HUES48 (cell line): Measurements from ENCODE around the gene RPRM.
"Not testable (repeated sequence)": the region's sequence is repeated elsewhere in the genome, so short reads cannot be mapped to it uniquely, and the experiment has no call there.

Experiments
- H3K27ac ChIP-seq: one replicate; pipeline ENCODE4 v1.7.0; 2013; ENCODE audit warnings: low read depth, low read length, inconsistent platforms
- H3K27me3 ChIP-seq: 2 replicates; pipeline ENCODE4 v1.6.1; 2013; ENCODE audit warnings: mild to moderate bottlenecking, low read length; ENCODE audit not compliant: control insufficient read depth, insufficient read depth
- H3K36me3 ChIP-seq: 2 replicates; pipeline ENCODE4 v1.6.1; 2013; ENCODE audit warnings: low read length; ENCODE audit not compliant: control insufficient read depth, insufficient read depth
- H3K4me1 ChIP-seq: 2 replicates; pipeline ENCODE4 v1.6.1; 2013; ENCODE audit warnings: mild to moderate bottlenecking, low read length; ENCODE audit not compliant: control insufficient read depth, insufficient read depth
- H3K4me3 ChIP-seq: 2 replicates; pipeline ENCODE4 v1.5.1; 2013; ENCODE audit warnings: mild to moderate bottlenecking, low read depth, low read length
- H3K9ac ChIP-seq: 2 replicates; pipeline ENCODE4 v1.6.1; 2013; ENCODE audit warnings: mild to moderate bottlenecking, low read depth, low read length, moderate library complexity
- H3K9me3 ChIP-seq: 2 replicates; pipeline ENCODE4 v1.6.1; 2013; ENCODE audit warnings: low read length; ENCODE audit not compliant: control insufficient read depth, insufficient read depth

The RPRM gene

DNA sequence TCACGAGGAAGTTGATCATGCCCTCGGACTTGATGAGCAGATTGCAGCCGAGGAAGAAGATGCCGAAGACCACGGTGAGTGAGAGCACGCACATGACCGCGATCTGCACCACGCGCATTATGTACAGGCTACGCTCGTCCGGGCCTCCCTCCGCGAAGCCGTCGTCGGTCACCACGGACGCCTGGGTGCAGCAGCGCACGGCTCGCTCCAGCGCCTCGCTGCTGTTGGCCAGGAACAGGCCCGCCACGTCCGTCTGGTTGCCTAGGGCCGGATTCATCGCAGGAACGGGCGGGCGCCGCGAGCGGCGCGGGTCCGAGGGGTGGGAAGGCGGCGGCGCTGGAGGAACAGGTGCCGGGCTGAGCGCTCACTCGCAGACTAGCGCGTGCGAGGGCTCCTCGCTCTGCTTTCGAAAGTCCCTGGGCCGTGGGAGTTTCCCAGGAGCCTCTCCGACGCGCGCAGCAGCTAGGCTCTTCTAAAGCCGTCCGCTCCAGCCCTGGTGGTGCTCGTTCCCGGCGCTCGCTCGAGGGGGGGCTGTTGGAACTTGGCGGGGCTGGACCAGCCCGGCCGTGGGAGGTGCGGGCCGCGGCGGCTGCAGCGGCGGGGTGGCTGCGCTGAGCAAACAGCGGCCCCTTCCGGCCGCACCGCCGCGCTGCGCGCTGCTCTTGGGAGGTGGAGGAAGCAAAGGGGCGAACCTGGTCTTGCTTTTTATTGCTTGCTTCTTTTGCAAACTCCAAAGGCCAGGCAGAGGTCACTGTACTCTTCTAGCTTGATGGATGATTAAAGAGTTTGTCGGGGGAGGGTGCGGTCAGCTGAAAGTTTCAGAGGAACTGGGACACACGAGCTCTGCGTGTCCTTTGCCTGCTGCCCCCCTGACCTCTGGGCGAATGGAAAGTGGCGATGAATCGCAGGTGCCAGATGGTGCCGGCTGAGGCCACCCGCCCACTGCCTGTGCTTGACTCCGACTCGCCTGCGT is at the start of gene RPRM:
RPRM (minus strand) TSS at position 474 of the 973 bp plus-strand sequence; CDS start at position 277, 197 bp downstream.
- peaks cover 4% of the 10 kb centered on the region; the same call in 1 of the 2 replicates for H3K27me3 ChIP-seq
- H3K9me3 ChIP-seq, result no peaks in the 10 kb centered on the region
- H3K4me3 ChIP-seq, result peak within 1 kb of the TSS; percentile 85
- peak within 1 kb of the TSS; percentile 76 for H3K9ac ChIP-seq
- H3K27ac ChIP-seq, result peak within 1 kb of the TSS; percentile 75
- peaks cover 39% of the 10 kb centered on the region for H3K4me1 ChIP-seq
- no peaks in the 10 kb centered on the region for H3K36me3 ChIP-seq

DNA sequence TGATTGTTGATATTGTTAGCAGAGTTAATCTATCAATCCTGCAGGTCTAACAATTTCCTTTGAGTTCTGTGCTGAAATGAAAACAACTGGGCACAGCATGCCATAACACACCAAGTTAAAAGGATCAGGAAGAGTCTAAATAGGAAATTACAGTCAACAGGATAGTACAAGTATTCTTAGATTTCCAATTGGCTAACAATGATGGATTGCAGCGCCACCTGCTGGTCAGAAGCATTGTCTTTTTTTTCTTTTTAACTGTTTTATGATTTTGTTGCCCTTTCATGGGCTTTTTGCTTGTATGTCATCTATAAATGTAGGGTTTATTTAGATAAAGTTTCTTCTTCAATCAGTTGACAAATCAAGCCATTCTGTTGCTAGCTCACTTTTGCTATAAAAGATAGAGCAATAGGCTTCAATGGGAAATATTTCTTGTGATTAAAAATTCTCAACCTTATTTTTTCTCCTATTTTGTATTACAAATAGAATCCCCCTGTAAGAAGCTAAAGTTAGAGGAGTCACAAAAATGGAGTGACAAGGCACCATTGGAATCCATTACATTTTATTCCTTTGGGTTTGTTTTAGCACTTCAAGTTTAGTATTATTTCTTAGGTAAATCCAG is 40.8 kb upstream of the RPRM start:
- H3K27me3 ChIP-seq, result no peaks in the 10 kb centered on the region
- H3K9ac ChIP-seq, result no peak overlapping the region
- 0 out of 2 replicates have a peak, but pooled peaks cover 4% of the 10 kb centered on the region for H3K4me1 ChIP-seq
- H3K4me3 ChIP-seq, result no peak overlapping the region
- H3K27ac ChIP-seq, result no peak overlapping the region
- peaks cover 7% of the 10 kb centered on the region; the same call in 1 of the 2 replicates for H3K9me3 ChIP-seq
- no peaks in the 10 kb centered on the region for H3K36me3 ChIP-seq

DNA sequence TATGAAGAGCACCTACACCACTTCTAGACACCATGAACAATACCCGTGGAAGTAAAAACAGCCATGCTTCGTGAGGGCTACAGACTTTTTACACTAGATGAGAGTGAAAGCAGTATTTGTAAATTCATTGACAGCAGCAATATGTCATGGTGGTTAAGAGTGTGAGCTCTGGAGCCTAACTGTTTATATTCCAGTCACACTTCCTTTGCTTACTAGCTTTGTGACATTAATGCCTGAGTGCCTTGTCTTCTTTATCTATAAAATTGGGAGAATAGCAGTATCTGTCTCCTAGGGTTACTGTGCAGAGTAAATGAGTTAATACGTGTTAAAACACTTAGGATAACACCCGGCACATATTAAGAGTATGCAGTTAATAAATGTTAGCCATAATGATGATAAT is 33.8 kb upstream of the RPRM start:
- no peak overlapping the region for H3K4me3 ChIP-seq
- H3K27me3 ChIP-seq, result no peaks in the 10 kb centered on the region
- H3K27ac ChIP-seq, result no peak overlapping the region
- H3K9ac ChIP-seq, result no peak overlapping the region
- no peaks in the 10 kb centered on the region for H3K36me3 ChIP-seq
- H3K4me1 ChIP-seq, result no peaks in the 10 kb centered on the region
- H3K9me3 ChIP-seq, result peaks cover 5% of the 10 kb centered on the region; the same call in 1 of the 2 replicates

DNA sequence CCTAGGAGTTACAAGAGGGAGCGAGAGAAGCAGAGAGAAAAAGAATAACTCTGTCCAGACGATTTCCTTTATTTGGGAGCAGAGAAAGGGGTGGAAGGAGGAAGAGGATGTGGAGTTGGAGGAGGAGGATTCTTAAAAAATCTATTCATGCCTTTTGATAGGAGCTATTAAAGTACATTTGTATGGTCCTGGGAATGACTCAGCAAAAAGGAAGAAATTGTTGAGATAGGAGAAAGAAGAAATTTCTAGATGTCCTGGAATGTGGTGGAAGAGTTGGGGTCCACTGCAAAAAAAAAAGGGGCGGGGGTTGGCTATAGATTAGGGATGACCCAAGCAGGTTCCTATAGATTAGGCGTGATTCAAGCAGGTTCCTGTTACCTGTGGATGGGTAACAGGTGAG is 32.4 kb upstream of the RPRM start:
- Histone ChIP-seq H3K4me3 (no peak overlapping the region), H3K4me1 (no peaks in the 10 kb centered on the region), H3K36me3 (no peaks in the 10 kb centered on the region)

DNA sequence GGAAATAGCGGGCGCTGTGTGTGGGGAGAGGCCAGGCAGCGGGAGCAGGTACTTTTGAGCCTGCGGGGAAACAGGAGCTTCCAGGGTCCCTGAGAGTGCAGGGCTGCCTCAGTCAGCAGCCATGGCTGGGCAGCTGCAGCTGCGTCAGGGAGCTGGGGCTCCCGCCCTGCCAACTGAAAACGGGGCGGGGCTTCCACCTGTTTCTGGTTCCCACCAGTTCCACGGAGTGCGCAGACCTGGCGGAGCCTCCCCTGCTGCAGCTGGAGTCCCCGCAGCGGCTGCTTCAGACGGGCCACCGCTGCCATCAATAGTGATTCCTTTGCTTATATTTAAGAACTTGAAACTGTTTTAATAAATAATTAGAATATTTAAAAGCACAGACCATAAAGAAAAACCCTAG is 30.6 kb upstream of the RPRM start:
- Histone ChIP-seq H3K27ac (no peak overlapping the region), H3K4me1 (no peaks in the 10 kb centered on the region), H3K9ac (no peak overlapping the region)

More for the DNA sequence above, 32.4 kb upstream of the RPRM start:
- no peaks in the 10 kb centered on the region for H3K27me3 ChIP-seq
- no peak overlapping the region for H3K27ac ChIP-seq
- no peak overlapping the region for H3K9ac ChIP-seq
- peaks cover 8% of the 10 kb centered on the region for H3K9me3 ChIP-seq

DNA sequence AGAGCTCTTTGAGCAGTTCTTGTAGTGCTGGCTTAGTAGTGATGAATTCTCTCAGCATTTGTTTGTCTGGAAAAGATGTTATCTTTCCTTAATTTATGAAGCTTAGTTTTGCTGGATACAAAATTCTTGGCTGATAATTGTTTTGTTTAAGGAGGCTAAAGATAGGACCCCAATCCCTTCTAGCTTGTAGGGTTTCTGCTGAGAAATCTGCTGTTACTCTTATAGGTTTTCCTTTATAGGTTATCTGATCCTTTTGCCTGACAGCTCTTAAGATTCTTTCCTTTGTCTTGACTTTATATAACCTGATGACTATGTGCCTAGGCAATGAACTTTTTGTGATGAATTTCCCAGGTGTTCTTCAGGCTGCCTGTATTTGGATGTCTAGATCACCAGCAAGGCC is 27.9 kb upstream of the RPRM start:
- H3K9me3 ChIP-seq, H3K9ac ChIP-seq, H3K4me1 ChIP-seq, H3K36me3 ChIP-seq, H3K27ac ChIP-seq, H3K27me3 ChIP-seq, H3K4me3 ChIP-seq: not testable (repeated sequence)

More for the DNA sequence above, 30.6 kb upstream of the RPRM start:
- Histone ChIP-seq H3K27me3 (no peaks in the 10 kb centered on the region), H3K36me3 (no peaks in the 10 kb centered on the region), H3K4me3 (no peak overlapping the region), H3K9me3 (peaks cover 9% of the 10 kb centered on the region)

DNA sequence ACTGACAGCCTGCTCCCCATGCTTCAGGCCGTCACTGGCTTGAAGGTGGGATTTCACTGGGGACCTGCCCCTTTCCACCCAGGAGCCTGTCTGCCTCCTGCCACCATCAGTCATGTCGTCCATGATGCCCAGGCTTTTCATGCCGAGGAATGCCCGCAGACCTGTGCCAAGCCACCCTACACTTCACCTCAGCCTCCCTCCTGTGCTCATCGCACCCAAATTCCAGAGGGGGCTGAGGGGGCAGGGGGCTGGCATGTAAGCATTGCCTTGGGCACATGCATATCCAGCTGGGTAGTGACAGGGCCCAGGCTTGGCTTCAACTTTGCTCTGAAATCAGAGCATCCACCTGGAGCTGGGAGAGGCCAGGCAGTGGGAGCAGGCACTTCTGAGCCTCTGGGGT is 20.9 kb upstream of the RPRM start:
- no peaks in the 10 kb centered on the region for H3K9me3 ChIP-seq
- H3K36me3 ChIP-seq, result no peaks in the 10 kb centered on the region
- H3K4me3 ChIP-seq, result no peak overlapping the region
- no peak overlapping the region for H3K27ac ChIP-seq
- no peaks in the 10 kb centered on the region for H3K27me3 ChIP-seq
- no peak overlapping the region for H3K9ac ChIP-seq
- H3K4me1 ChIP-seq, result peaks cover 9% of the 10 kb centered on the region; the same call in 1 of the 2 replicates

DNA sequence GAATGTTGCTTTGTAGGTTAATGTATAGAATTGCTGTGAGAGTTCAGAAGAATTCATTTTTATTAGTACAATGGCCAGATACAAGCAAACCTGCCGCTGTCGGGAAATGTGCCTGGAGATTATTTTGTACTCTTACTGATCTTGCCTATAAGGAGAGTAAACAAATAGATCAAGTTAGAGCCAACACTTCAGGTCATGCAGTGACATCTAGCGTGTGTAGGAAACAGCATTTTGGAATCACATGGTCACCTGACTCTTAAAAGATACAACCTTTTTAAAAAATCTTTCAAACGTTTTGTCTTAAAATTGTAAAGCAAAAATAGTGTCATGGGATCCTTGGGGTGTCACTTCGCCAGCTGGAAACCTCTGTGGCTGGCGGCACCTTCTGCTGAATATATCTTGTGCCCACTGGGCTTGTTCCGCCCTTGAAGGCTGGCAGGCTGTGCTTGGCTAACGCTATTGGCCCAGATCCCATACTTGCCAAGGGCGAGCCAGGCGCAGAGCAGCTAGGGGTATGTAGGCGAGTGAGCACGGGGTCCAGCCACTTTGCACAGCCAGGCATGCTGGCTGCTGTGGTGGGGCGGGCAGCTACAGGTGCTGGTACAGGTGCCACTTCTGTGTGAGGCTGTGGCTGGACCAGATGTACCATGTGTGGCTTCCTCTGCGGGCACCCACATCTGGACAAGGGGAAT is 19.5 kb upstream of the RPRM start:
- Histone ChIP-seq H3K4me3 (no peak overlapping the region), H3K27me3 (no peaks in the 10 kb centered on the region), H3K4me1 (peaks cover 9% of the 10 kb centered on the region; the same call in 1 of the 2 replicates), H3K9me3 (no peaks in the 10 kb centered on the region), H3K27ac (no peak overlapping the region), H3K9ac (no peak overlapping the region), H3K36me3 (no peaks in the 10 kb centered on the region)

DNA sequence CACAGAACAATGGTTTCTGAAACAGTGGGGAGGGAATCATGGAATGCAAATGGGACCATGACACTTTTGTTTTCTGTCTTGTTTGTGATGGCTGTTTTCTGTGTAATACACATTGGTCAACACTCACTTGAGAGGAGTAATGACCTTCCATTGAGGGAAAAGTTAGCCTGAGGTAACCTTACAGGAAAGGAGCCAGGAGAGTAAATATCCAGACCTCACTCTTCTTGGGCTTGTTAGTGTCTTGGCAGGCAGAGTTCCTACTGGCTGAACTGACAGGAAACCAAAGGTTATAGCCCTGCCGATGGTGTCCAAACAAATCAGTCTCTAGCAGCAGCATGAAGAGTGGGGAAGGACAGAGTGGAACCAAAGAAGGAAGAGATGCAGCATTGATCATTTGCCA is 17.2 kb upstream of the RPRM start:
- no peaks in the 10 kb centered on the region for H3K9me3 ChIP-seq
- H3K4me3 ChIP-seq, result no peak overlapping the region
- no peaks in the 10 kb centered on the region for H3K36me3 ChIP-seq
- peaks cover 14% of the 10 kb centered on the region; the same call in 1 of the 2 replicates for H3K4me1 ChIP-seq
- peak overlapping the region; percentile 4 for H3K27ac ChIP-seq
- H3K9ac ChIP-seq, result no peak overlapping the region
- H3K27me3 ChIP-seq, result no peaks in the 10 kb centered on the region

DNA sequence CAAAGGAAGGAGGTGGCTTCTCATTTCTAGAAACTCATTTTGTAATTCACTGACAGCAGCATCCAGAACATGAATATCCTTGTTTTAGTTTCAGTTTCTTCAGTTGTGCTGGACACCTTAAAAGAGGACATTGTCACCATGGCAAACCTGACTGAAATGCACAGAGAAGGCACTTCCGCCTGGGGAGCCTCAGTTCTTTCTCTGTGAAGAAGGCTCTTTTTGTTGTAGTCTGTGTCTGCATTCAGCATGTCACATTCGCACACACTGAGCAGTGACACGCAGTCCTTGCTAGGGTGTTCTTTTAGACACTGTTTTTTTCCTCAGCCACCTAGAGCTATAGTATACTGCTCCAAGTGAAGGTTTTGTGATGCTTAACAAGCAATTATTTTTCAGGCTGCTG is 9.5 kb upstream of the RPRM start:
- Histone ChIP-seq H3K36me3 (no peaks in the 10 kb centered on the region), H3K27ac (peak overlapping the region; percentile 70), H3K27me3 (no peaks in the 10 kb centered on the region), H3K9ac (peak overlapping the region; percentile 3; the same call in 1 of the 2 replicates), H3K4me3 (peak overlapping the region; percentile 28; the same call in 1 of the 2 replicates), H3K4me1 (peaks cover 33% of the 10 kb centered on the region), H3K9me3 (no peaks in the 10 kb centered on the region)
